DOHH2 (cell line): Measurements from ENCODE around the gene ZNF892.

Experiments
- H3F3A ChIP-seq: fragments of 200-600 bp; sonication (generic), shearing (Covaris generic); 2 replicates; pipeline ENCODE4 v1.6.0; 2016; ENCODE audit warnings: antibody characterized with exemption, mild to moderate bottlenecking; ENCODE audit not compliant: control insufficient read depth, insufficient read depth
- H3K27ac ChIP-seq: fragments of 200-600 bp; sonication (generic); 2 replicates; pipeline ENCODE4 v1.5.1; 2014; ENCODE audit warnings: low read depth, mild to moderate bottlenecking, low read length, moderate library complexity
- H3K27me3 ChIP-seq: fragments of 200-600 bp; sonication (generic); 2 replicates; pipeline ENCODE4 v1.6.1; 2014; ENCODE audit warnings: mild to moderate bottlenecking, low read length, mixed read lengths; ENCODE audit not compliant: control insufficient read depth
- H3K36me3 ChIP-seq: fragments of 200-600 bp; sonication (generic); 2 replicates; pipeline ENCODE4 v1.6.1; 2014; ENCODE audit warnings: mild to moderate bottlenecking, low read length, moderate library complexity, mixed read lengths; ENCODE audit not compliant: control insufficient read depth
- H3K4me1 ChIP-seq: fragments of 200-600 bp; sonication (generic); 2 replicates; pipeline ENCODE4 v1.6.1; 2014; ENCODE audit warnings: mild to moderate bottlenecking, low read length, mixed read lengths; ENCODE audit not compliant: control insufficient read depth
- H3K4me2 ChIP-seq: fragments of 200-600 bp; sonication (generic); 2 replicates; pipeline ENCODE4 v1.6.0; 2014; ENCODE audit warnings: mild to moderate bottlenecking, low read length, moderate library complexity
- H3K4me3 ChIP-seq: fragments of 200-600 bp; sonication (generic); 2 replicates; pipeline ENCODE4 v1.5.1; 2014; ENCODE audit warnings: mild to moderate bottlenecking, low read length, mixed read lengths
- H3K79me2 ChIP-seq: fragments of 200-600 bp; sonication (generic); 2 replicates; pipeline ENCODE4 v1.6.1; 2014; ENCODE audit warnings: mild to moderate bottlenecking, low read length, mixed read lengths; ENCODE audit not compliant: control insufficient read depth
- H3K9me2 ChIP-seq: fragments of 200-600 bp; sonication (generic); replicated peaks from 2 replicates; pipeline ENCODE4 v1.6.1; 2014; ENCODE audit warnings: mild to moderate bottlenecking, low read length, mixed read lengths; ENCODE audit not compliant: control insufficient read depth
- H3K9me3 ChIP-seq: fragments of 200-600 bp; sonication (generic); 2 replicates; pipeline ENCODE4 v1.6.1; 2014; ENCODE audit warnings: antibody characterized with exemption, low read length, mixed read lengths; ENCODE audit not compliant: control insufficient read depth, insufficient read depth
- H4K20me1 ChIP-seq: fragments of 200-600 bp; sonication (generic); 2 replicates; pipeline ENCODE4 v1.6.0; 2014; ENCODE audit warnings: low read depth, mild to moderate bottlenecking, antibody characterized with exemption, low read length, moderate library complexity; ENCODE audit not compliant: control insufficient read depth, insufficient read depth
- EZH2phosphoT487 ChIP-seq: fragments of 200-600 bp; sonication (generic); IDR thresholded peaks from 2 replicates; pipeline ENCODE4 v1.6.1; 2017; ENCODE audit warnings: borderline replicate concordance, mild to moderate bottlenecking, antibody characterized with exemption, low read length, moderate library complexity, mixed read lengths
- TF ChIP-seq, protein P1 (sequence below): fragments of 200-600 bp; sonication (generic); IDR thresholded peaks from one replicate; pipeline ENCODE4 v1.5.1; 2014; ENCODE audit warnings: antibody characterized with exemption, mild to moderate bottlenecking, low read depth, low read length; ENCODE audit not compliant: poor library complexity, severe bottlenecking

The ZNF892 gene

DNA sequence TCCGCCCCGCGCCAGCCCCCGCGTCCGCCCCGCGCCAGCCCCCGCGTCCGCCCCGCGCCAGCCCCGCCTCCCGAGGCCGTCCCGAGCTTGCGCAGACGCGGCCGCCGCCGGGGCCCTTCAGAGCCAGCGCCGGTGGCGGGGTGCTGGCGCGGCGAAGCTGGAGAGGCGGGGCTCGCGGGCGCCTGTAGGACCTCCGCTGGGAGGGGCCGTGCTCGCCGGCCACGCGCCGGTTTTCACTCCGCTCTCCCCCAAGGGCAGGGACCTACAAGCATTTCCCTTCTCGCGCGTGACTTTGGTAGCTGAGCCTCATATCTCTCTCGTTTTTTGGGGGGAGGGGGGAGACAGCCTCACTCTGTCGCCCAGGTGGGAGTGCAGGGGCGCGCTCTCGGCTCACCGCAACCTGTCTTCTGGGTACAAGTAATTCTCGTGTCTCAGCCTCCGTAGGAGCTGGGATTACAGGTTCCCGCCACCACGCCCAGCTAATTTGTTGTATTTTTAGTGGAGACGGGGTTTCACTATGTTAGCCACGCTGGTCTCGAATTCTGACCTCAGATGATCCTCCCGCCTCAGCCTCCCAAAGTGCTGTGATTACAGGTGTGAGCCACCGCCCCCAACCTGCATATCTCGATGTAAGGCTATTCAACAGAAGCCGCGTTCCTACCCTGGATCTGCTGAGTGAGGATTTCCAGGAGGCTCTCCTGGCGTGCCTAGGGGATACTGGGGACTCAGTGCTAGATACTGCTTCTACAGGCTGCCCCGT, 47.5 kb upstream of the ZNF892 start, which contains the start of gene ZNF514:
TSS of gene ZNF514 (minus strand) at position 159 of the 760 bp plus-strand sequence. CDS start 6,595 bp downstream, outside the sequence.
- H3K9me3 ChIP-seq, result no peaks in the 10 kb centered on the region
- peak within 1 kb of the TSS; percentile 83 for H3K4me3 ChIP-seq
- no peaks in the 10 kb centered on the region for H4K20me1 ChIP-seq
- peaks cover 5% of the 10 kb centered on the region; the same call in 1 of the 2 replicates for H3F3A ChIP-seq
- peak within 1 kb of the TSS; percentile 84 for H3K4me2 ChIP-seq
- no peak for TF ChIP-seq EZH2phosphoT487
- TF ChIP-seq, protein P1, sequence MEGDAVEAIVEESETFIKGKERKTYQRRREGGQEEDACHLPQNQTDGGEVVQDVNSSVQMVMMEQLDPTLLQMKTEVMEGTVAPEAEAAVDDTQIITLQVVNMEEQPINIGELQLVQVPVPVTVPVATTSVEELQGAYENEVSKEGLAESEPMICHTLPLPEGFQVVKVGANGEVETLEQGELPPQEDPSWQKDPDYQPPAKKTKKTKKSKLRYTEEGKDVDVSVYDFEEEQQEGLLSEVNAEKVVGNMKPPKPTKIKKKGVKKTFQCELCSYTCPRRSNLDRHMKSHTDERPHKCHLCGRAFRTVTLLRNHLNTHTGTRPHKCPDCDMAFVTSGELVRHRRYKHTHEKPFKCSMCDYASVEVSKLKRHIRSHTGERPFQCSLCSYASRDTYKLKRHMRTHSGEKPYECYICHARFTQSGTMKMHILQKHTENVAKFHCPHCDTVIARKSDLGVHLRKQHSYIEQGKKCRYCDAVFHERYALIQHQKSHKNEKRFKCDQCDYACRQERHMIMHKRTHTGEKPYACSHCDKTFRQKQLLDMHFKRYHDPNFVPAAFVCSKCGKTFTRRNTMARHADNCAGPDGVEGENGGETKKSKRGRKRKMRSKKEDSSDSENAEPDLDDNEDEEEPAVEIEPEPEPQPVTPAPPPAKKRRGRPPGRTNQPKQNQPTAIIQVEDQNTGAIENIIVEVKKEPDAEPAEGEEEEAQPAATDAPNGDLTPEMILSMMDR, result no peak
- H3K79me2 ChIP-seq, result peaks cover 13% of the 10 kb centered on the region
- H3K9me2 ChIP-seq, result no peaks in the 10 kb centered on the region
- H3K27me3 ChIP-seq, result no peaks in the 10 kb centered on the region
- peaks cover 25% of the 10 kb centered on the region for H3K4me1 ChIP-seq
- no peaks in the 10 kb centered on the region; the same call in 1 of the 2 replicates for H3K36me3 ChIP-seq
- no peak within 1 kb of the TSS for H3K27ac ChIP-seq

DNA sequence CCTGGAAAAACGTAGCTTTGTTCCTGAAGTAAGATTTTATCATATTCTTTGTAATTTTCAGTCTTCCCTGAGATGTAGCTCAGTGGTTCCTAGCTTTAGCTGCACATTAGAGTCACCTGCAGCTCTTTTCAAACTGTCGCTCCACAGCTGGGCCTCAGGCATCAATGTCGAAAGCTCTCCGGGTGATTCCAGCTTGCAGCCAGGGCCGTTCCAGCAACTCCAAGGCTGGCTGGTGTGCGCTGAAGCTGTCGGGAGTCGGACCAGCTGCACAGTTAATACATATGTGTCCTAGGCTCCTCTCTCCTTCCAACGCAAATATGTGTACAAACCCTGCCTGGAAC, 42.3 kb upstream of the ZNF892 start:
- no peaks in the 10 kb centered on the region for H4K20me1 ChIP-seq
- peak overlapping the region; percentile 98 for H3K4me3 ChIP-seq
- H3K79me2 ChIP-seq, result peaks cover 35% of the 10 kb centered on the region
- no peaks in the 10 kb centered on the region for H3K9me2 ChIP-seq
- H3K36me3 ChIP-seq, result peaks cover 6% of the 10 kb centered on the region; the same call in 1 of the 2 replicates
- TF ChIP-seq, protein P1, result no peak
- no peak for TF ChIP-seq EZH2phosphoT487
- H3K4me2 ChIP-seq, result peak overlapping the region; percentile 96
- H3F3A ChIP-seq, result peaks cover 5% of the 10 kb centered on the region; the same call in 1 of the 2 replicates
- H3K4me1 ChIP-seq, result peaks cover 24% of the 10 kb centered on the region
- H3K27ac ChIP-seq, result peak overlapping the region; percentile 25; the same call in 1 of the 2 replicates
- H3K27me3 ChIP-seq, result no peaks in the 10 kb centered on the region
- H3K9me3 ChIP-seq, result no peaks in the 10 kb centered on the region

DNA sequence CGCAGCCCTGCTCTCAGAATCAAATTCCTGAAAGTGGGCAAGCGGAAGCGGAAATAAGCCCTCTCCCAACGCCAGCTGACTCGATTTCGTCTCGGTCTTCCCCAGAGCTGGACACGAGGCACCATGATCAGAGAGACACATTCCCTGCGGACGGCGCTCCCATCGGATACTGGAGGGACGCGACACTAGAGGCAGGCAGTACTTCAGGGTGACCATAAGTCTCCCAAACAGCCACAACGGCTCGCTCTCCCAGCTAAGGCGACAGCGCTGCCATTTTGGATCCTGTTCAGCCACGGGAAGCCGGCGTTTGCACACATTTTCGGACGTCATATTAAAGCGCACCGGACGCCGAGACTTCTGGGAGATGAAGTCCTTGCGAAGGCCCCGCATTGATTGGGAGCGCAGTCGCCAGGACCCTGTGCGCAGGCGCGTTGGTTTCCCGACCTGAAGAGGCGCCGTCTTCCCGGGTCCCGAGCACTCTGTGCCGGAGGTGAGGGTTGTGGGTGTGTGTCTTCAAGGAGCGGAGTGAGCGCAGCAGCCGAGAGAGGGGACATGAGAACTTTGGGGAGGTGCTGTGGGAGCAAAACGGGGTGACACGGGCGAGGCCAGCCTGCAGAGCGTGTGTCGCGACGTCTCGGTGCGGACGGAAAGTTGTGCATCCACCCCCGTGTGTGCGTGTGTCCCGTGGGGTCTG, 41.8 kb upstream of the ZNF892 start, which contains the start of gene ZNF2:
TSS of gene ZNF2 (plus strand) at position 439 of the 694 bp plus-strand sequence. CDS start 10,418 bp downstream, outside the sequence.
- Histone ChIP-seq H3K4me1 (peaks cover 22% of the 10 kb centered on the region), H3K27ac (peak within 1 kb of the TSS; percentile 25; the same call in 1 of the 2 replicates), H3K4me3 (peak within 1 kb of the TSS; percentile 98), H3K79me2 (peaks cover 35% of the 10 kb centered on the region), H3K27me3 (no peaks in the 10 kb centered on the region), H3K9me3 (no peaks in the 10 kb centered on the region), H3K36me3 (peaks cover 6% of the 10 kb centered on the region; the same call in 1 of the 2 replicates), H3K9me2 (no peaks in the 10 kb centered on the region), H3F3A (peaks cover 5% of the 10 kb centered on the region; the same call in 1 of the 2 replicates), H3K4me2 (peak within 1 kb of the TSS; percentile 96), H4K20me1 (no peaks in the 10 kb centered on the region)
- TF ChIP-seq, protein P1, result no peak
- no peak for TF ChIP-seq EZH2phosphoT487
